ENCODE results near the gene C11orf42.
"Not testable (repeated sequence)": the region's sequence is repeated elsewhere in the genome, so short reads cannot be mapped to it uniquely, and the experiment has no call there.

Gene C11orf42

GRCh38 chr11:6223854-6224253 lies 18.5 kb downstream of the C11orf42 start:
- DNase-seq: no peak

DNA sequence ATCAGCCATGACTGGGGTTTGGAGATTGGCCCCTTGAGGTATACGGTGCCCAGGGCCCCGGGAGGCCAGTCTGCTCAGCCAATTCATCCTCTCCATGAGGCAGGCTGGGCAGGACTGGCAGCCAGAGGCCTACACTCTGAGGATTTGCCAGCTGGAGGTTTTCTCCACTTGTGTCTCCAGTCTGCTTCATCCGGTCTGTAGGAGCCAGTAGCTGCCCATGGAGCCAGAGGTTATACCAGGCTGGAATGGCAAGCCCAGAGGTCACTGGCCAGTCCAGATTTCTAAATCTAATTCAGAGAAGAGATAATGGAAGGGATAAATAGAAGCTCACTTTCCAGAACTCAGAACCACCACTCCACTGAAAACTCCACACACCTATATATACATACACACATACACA lies 19.1 kb downstream of the C11orf42 start:
- DNase-seq: no peak

- no peak for DNase-seq
Observed at GRCh38 chr11:6225024-6225423, 19.7 kb downstream of the C11orf42 start.

DNA sequence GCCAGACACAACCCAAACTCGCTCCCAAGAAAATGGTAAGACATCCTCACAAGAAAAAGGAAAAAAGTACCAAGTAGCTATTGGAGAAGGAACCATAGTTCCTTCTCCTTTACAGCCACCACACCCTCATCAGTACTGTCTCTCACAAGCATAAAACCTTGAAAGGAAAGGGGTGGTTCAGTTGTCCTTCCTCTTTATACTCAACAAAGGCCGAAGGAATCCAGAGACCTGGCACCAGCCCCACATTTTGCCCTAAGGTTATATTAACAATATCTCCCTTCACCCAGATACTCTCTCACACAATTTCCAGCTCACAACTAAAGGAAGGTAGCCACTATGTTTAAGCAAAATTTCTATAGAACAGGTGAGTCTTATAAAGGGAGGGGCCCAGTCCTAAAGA lies 20.5 kb downstream of the C11orf42 start:
- DNase-seq: no peak

DNA sequence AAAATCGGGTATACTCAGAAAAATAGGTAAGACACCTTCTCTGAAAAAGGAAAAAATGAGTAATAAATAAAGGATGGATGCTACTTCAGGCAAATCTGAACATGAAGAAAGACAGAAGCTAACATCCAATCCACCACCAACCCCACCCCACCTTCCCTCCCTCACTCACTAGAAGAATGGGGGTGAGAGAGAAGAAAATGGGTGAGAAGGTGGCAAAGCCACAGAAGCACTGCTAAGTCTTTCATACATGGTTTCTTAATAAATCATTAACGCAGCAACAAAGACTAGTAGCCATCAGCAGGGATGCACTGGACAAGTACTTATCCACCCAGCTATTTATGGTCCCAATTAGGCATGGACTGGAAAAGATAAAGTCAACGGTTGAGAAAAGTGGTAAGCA lies 23.2 kb downstream of the C11orf42 start:
- no peak for DNase-seq

DNA sequence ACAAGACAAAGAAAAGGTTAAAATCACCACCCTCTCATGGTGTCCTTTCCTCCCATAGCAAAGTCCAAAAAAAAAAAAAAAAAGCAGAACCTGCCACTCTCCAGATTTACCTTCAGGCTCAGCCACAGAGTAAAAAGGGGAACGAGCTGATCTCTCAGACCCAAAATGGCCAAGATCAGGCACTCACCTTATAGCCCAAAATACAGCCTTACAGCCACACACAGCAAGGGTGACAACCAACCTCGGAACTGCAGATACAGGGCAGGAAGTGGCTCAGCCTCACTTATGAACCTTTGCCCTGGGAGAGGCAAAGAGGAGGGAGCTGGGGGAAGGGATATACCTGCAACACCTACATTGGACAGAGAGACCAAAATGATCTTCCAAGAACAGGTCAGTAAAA lies 24.6 kb downstream of the C11orf42 start:
- DNase-seq: no peak

GRCh38 chr11:6232899-6233298 lies 27.5 kb downstream of the C11orf42 start:
- DNase-seq: no peak

- DNase-seq: no peak
Observed at GRCh38 chr11:6233984-6234386, 28.6 kb downstream of the C11orf42 start.

DNA sequence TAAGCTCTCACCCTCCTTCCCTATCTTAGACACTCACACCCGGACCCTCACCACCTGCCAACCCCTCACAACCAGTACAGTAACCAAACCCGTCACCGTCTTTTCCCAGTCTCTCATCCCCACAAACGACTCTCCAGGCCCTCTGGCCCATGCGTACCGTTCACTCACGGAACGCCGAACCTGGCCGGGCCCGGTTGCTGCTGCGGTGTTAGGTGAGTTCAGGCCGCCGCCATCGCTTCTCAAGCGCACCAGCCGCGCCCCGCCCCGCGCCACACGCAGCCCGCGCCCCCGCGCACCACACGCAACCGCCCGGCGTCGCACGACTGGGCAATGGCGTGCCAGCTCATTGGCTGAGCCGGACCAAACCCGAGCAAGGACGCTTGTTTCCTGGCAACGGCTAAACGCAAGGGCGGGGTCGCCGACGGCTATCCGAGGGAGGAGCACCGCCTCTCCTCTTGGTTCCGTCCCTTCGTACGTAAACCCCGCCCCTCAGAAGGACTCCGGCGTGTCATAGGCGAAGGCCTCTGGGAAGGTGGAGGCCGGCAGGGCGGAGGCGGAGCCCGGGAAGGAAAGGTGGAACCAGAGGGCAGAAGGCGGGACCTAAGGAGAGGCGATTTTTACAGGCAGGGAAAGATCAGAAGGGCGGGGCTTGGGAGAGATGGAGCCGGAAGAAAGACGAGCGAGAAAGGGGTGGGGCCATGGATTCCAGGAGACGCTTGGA lies 29.2 kb downstream of the C11orf42 start, which contains the start of gene FHIP1B:
TSS of gene FHIP1B (minus strand) at position 250 of the 721 bp plus-strand sequence. CDS start 10,120 bp downstream, outside the sequence.
- peak; percentile 99 for DNase-seq

- DNase-seq: no peak
Observed at GRCh38 chr11:6237266-6237665, 31.9 kb downstream of the C11orf42 start.

DNA sequence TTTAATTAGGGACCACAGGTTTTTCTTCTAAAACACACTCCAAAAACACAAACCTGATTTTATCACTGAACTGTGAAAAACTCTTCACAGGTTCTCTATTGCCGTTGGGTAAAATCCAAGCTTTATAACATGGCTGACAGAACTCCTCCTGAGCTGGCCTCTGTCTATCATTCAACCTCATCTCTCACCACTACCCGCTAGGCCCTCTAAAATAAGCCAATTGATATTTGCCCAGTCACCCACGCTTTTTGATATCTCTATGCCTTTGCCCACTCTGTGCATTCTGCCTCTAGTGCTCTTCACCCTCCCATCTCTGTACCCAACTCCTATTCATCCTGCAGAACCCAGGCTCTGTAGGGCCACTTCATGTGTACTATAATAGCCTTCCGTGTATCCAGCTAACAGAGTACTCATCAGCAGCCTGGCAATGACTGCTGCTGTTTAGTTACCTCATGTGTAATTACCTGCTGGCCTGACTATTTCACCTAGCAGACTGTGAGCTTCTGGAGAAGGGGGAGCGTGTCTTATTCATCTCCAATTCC lies 32.5 kb downstream of the C11orf42 start:
- no peak for DNase-seq

GRCh38 chr11:6238902-6239301 lies 33.5 kb downstream of the C11orf42 start, which contains the start of gene CNGA4:
Gene CNGA4 (plus strand): TSS chr11:6239089. CDS start chr11:6239207, 118 bp downstream.
- no peak for DNase-seq

DNA sequence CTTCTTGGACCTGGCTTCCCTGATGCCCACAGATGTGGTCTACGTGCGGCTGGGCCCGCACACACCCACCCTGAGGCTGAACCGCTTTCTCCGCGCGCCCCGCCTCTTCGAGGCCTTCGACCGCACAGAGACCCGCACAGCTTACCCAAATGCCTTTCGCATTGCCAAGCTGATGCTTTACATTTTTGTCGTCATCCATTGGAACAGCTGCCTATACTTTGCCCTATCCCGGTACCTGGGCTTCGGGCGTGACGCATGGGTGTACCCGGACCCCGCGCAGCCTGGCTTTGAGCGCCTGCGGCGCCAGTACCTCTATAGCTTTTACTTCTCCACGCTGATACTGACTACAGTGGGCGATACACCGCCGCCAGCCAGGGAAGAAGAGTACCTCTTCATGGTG lies 34.8 kb downstream of the C11orf42 start:
- no peak for DNase-seq

GRCh38 chr11:6240781-6241180 lies 35.4 kb downstream of the C11orf42 start:
- no peak for DNase-seq

GRCh38 chr11:6241316-6241715 lies 36.0 kb downstream of the C11orf42 start:
- no peak for DNase-seq

DNA sequence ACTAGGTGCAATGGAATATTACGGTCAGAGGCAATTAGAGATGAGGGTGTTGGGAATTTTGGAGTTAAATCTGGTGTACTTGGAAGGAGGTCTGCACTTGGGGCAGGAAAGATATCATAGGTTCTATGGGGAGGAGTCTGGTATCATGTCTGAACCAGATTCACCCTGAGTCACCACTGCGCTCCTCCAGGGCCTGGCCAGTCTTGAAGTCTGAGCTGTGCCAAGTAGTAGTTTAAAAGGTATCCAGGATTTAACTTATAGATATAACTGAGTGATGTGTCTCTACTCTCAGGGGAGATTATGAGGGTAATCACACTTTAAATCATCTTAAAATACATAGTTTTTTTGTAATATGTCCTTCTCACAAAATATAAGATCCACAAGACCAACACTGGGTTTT lies 40.2 kb downstream of the C11orf42 start:
- DNase-seq: no peak

- no peak for DNase-seq
Observed at GRCh38 chr11:6248248-6248647, 42.9 kb downstream of the C11orf42 start.

- not testable (repeated sequence) for DNase-seq
Observed at GRCh38 chr11:6248897-6249296, 43.5 kb downstream of the C11orf42 start.

GRCh38 chr11:6249770-6250555 lies 44.6 kb downstream of the C11orf42 start:
- no peak for DNase-seq

DNA sequence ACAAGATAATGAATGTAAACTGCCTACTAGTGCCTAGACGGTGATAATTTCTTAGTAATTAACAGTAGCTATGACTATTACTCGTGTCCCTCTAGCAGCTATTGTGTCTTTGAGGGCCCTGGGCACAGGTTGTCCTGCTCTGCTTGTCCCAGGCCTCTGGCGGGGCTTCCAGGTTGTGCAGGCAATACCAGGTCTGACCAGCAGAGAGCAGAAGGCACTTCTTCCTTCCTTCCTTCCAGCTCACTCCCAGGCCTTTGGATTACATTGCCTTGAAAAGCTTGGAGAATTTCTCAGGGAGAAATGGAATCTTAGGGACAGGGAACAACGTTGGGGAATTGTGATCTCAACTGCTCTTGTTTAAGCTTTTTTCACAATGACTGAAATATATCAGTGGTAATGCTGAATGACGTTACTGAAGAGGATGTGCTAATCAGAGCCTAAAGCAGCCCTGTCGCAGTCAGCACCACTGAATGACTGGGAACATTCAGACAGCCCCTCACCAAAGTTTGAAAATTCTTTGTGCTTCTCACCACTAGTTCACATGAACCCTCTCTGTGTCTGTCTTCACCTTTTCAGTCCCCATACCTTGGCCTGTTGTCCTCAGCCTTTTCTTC lies 45.9 kb downstream of the C11orf42 start:
- peak; percentile 24 for DNase-seq

DNA sequence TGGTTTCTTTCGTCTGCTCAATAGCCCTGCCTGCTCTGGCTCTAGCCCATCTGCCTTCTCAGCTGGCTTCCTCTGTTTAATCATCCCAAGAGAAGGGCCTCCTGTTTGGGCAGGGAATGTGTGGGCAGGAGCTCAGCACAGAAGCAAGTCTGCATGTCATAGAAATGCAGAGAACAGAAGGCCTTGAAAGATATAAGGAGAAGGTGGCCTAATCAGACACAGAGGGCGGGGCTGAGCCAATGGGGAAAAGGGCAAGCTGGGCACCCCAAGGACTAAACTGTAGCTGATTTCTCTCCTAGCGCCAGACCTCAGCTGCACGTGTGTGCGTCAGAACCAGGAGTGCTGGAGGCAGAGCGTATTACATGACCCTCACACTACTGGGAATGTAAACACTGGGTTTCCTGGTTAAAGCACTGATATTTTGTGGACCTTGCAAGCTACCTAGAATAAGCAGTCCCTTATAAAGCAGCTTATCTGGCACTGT lies 46.7 kb downstream of the C11orf42 start:
- no peak for DNase-seq

- no peak for DNase-seq
Observed at GRCh38 chr11:6253197-6253596, 47.8 kb downstream of the C11orf42 start.

DNA sequence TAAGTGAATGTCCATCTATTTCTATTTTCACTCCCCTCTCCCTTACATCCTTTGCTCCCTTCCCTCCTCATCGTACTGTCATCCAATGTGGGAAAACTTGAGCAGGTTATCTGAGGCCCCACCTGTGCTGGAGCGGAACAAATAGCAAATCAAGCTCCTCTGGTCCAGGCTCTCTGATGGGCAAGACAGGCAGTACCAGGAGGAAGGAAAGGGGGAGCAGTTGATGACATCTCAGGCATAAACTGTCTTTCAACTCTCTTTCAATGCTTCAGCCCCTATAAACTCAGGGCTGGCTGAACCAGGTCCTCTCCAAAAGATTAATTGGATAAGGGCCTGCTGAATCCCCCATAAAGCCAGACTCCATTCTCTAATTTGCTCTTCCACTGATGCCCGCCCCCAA lies 52.8 kb downstream of the C11orf42 start:
- DNase-seq: no peak

All from DMS79 treated with DMSO at 0.1 percent for 48 hours (cell line).